GM19395 (cell line): ENCODE measurements around the gene EMID1.
"Not testable (repeated sequence)": the region's sequence is repeated elsewhere in the genome, so short reads cannot be mapped to it uniquely, and the experiment has no call there.

ENCODE experiments used
- ATAC-seq: cut with Tn5 transposase; IDR thresholded peaks from one replicate; pipeline ENCODE4 v1.9.1; 2021; ENCODE audit warnings: mild to moderate bottlenecking, moderate library complexity; ENCODE audit not compliant: unreplicated experiment

EMID1 gene

DNA sequence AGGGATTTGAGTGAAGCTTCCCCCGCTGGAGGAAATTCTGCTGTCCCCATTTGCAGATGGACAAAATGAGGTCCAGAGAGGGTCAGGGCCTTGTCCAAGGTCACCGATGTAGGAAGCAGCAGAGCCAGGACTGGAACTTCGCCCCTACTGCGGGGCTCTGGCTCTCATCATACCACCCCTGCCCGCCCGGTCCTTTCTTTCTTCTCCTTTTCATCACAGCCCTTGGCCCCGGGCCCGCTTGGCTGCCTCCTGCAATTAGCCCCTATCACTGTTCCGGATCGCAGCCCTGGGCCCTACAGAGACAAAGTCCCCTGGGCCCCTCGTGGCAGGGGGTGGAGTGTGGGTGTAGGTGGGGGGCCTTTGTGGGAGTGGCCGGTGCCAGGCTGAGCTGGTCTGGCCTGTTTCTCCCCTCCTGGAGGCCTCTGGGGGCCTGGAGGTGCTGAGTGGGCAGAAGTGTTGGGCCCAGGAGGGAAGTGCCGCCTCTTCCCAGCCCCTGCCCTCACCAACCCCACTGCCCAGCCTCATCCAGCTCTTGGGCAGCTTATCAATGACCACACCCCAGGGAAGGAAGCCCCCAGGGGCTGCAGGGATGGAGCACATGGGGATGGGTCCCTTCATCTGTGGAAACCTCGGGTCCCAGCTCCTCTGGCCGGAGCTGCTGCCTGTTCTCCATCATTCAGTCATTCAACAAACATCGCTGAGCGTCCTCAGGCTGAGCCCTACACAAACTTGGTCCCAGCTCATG lies 3.4 kb downstream of the EMID1 start:
- no peak for ATAC-seq

DNA sequence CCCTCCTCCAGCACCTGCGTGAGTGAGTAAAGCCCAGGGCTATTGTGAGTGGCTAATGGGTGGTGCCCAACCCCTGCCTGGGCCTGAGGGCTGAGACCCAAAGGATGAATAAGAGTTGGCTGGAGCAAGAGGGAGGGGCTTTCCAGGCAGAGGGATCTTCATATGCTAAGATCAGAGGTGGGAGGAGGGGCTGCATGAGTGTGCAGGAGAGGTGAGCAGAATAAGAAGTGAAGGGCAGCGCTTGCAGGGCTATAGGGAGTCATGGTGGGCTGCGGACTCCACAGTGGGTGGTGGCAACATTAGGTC lies 3.9 kb downstream of the EMID1 start:
- no peak for ATAC-seq

DNA sequence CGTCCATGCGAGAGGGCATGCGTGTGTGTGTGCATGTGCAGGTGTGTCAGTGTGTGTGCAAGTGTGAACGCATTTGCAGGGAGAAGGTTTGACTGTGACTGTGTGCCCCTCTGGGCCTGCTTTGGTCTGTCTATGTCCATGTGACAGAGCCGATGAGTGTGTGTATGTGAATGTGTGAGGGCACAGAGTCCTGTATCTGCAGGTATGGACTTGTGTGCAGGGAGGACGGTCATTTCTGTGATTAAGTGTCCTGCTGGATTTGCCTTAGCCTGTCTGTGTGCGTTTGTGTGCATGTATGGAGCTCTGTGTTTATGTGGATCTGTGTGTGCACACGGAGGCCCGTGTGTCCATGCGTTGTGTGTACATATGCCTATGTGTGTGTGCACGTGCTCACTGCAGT lies 5.4 kb downstream of the EMID1 start:
- ATAC-seq, result no peak

DNA sequence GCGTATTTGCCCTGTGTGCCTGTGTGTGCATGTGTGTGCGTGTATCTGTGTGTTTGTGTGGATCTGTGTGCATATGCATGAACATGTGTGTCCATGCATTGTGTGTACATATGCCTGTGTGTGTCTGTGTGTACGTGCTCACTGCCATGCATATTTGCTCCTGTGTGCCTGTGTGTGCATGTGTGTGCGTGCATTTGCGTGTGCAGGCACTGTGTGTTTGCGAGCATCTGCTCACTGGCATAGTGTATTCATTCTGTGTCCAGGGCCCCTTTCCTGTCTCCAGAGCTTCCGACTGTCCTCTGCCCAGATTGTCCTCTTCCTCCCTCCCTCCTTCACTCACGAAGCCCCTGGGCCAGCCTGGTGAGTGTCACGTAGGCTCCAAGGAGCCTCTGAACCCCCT lies 5.8 kb downstream of the EMID1 start:
- no peak for ATAC-seq

DNA sequence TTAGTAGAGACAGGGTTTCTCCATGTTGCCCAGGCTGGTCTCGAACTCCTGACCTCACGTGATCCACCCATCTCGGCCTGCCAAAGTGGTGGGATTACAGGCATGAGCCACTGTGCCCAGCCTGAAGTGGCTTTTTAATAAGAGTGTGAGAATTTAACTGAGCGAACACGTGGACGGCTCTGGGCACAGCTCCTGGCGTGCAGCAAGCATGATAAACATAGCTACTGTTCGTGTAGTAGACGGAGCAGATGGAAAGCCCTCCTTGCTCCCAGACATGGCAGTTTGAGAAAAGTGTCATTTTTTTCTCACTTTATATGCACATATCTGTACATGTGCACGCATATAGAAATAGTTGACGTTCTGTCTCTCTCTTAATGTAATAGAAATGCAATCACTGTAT lies 7.0 kb downstream of the EMID1 start:
- ATAC-seq, result no peak

DNA sequence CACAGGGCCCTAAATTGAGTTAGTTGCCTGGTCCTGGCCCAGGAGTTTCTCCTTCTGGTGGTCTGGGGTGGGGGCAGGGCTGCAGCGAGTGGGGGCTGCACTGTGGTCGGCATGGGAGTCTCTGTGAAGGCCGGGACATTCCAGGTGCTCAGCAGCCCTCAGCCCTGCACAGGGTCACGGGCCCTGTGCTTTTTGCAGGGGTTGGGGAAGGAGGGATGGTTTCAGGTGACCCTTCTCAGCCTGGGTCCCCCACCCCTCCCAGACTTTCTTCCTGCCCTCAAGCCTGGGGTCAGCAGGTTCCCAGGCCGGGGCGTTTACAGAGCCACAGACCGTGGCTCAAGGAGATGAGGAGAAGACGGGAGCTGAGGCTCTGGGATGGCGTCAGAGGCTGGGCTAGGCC lies 7.8 kb downstream of the EMID1 start:
- no peak for ATAC-seq

DNA sequence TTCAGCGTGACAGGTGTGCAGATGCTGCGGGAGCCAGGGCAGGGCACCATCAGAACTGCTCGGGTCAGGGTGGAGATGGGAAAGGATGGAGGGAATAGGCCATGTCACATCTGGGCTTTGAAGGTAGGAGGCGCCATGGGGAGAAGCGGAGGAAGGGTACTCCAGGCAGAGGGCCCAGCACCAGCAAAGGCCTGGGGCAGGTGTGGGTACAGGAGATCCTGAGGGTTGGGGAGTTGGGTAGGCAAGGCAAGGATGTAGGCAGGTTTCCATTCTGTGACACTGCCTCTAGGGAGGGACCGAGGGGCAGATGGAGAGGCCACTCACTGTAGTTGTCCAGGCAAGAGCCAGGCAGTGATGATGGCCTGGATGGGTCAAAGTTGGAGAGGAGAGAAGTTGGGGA lies 8.5 kb downstream of the EMID1 start:
- ATAC-seq, result no peak

DNA sequence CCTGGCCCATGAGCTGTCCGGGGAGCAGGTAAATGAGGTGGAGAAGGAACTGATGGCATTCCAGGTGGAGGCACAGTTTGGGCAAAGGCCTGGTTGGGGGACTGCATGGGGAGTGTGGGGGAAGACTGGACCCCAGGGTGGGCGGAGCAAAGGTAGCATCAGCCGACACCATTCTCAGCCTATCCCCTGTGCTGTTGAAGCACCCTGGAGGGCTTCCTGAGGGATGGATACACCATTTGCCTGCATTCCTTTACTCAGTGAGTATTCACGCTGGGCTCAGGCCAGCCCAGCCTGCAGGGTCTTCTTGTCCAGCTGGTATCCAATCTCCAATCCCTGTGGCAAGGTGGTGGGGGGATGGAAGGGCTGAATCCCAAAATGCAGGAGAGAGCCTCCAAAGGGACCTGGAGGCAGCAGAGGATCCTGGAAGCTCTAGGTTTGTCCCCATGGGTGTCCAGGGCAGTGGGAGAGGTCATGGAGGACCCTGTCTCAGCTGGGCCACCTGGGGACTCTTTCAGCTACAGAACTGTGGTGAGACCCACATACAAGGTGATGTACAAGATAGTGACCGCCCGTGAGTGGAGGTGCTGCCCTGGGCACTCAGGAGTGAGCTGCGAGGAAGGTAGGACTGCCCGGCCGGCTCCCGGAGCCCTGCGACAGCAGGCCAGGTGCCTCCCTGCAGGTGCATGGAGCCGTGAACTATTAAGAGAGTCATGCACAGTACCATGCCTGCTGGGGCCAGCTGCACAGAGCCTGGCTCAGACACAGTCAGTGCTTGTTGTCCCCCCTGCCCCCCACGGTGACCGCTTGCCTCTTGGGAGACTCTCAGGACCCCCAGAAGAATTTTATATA lies 9.5 kb downstream of the EMID1 start:
- no peak for ATAC-seq

DNA sequence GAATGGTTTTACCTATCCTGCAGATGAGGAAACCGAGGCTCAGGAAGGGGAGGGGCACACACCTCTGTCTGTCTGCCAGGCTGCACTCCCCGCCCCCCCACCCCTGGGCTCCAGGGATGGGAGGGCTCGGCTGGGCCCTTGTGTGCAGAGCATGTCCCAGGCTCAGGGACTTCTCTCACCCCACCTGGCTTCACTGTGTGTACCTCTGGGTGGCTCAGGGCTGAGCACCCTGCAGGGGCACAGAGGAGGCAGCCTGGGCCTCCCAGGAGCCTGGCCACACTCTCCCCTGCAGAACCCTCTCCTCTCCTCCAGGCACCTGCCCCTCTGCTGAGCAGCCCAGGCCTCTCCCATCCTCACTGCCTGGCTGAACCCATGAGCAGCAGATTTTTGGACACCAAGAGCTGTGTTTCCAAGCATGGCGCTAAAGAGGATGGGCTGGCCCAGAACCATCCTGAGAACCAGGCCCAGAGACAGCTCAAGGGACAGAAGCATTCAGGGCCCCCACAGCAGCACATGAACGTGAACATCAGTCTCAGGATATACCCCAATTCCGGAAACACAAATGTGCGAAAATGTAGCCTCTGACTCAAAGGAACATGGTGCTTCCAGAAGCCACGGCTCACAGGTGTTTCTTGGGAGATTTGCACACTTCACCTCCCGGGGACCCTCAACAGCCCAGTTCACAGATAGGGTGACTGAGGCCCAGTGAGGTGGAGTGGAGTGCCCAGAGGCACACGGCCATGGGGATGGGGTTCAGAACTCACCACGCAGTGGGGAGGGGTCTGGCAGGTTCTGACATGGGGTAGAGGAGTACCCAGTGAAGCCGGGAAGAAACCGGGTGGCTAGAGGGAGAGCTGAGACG lies 10.5 kb downstream of the EMID1 start:
- no peak for ATAC-seq

DNA sequence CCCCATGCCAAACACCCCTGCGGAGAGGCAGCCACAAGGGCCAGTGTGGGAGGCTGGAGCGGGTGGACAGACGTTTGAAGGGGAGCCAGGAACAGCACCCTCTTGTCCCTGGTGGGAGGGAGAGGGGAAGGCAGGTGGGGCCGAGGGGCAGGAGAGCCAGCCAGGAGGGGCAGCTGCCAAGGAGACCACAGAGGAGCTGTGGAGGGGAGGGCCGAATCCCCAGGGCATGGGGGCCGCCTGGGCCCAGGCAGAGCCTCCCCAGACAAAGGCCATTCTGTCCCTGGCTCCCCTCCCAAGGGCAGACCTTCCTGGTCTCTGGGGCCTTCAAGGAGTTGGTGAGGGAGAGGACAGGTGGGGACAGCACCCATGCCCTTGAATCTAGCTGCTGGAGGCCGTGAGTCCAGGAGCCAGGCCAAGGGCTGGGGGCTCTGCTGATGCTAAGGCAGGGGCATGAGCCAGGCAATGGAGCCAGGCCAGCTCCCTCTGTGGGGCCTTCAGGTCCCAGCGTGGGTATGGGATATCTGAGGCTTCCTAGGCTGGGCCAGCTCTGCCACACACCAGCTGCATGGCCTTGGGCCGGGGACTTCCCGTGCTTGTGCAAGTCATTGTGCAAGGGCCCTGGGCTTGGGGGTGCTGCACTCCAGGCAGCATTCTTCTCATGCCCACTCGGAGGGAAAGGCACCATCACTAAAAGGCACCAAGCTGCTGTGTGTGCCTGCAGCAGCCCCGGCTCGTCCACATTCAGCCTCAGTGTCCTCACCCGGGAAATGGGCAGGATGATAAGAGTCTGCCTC lies 11.4 kb downstream of the EMID1 start:
- ATAC-seq, result no peak

DNA sequence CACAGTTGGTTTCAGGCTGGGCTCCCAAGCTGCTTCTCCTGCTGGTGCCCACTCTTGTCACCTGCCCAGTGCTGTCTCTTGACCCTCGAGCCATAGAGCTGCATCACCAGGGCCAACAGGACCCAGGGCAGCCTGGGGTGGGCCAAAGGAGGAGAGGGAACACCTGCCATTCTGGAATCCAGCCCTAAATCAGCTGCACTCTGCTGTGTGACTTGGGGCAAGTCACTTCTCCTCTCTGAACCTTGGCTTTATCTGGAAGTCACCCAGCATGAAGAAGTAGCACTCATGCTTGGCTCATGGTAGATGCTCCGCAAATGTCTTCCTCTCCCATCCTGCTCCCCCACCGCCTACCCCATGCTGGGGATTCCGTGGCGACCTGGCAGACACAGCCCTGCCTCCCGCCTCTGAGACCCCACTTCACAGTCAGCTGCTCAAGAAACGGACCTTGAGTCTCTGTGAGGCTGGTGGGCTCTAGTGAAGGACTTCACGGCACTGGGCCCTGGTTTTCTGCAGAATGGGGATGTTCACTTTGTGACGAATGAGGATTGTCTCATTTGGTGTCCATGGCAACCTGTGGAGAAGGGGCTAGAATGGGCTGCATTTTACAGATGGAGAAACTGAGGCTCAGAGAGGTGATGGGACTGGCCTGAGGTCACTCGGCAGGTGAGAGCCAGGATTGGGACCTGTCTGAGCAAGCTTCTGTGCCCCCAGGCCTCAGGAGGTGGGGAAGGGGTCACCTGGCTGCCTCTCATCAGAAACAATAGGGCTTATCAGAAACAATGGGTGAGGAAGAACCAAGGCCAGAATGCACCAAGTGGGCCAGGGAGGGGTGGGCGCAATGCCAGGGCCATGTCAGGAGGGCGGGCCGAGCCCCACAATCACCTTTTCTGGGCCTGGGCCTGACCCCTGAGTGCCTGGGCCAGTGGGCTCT lies 12.4 kb downstream of the EMID1 start:
- no peak for ATAC-seq

DNA sequence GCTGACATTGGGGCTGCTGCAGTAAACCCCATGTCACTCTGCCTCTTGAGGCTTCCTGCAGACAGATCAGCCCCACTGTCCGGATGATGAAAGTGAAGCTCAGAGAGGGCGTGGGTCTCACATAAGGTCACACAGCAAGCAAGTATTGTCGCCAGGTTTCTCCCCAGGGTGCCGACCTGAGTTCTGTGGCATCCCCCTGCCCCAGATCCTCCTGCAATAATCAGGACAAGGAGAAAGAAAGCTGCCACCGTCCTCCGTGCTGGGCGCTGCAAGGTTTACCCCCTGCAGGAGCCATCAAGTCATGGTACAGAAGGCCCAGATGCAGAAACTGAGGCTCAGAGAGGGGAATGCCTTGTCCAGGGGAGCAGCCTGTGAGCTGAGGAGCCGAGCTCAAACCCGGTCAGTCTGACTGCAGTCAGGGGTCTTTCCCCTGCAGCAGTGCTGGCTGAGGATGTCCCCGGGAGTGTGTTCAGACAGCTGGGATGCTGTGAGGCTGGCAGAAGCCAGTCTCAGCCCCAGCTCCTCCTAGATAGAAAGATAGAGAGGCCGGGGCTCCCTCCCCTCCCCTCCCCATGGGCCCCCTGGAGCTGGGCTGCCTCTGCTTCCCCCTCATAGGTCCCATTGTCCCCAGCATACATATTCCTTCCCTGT lies 13.2 kb downstream of the EMID1 start:
- ATAC-seq, result no peak

DNA sequence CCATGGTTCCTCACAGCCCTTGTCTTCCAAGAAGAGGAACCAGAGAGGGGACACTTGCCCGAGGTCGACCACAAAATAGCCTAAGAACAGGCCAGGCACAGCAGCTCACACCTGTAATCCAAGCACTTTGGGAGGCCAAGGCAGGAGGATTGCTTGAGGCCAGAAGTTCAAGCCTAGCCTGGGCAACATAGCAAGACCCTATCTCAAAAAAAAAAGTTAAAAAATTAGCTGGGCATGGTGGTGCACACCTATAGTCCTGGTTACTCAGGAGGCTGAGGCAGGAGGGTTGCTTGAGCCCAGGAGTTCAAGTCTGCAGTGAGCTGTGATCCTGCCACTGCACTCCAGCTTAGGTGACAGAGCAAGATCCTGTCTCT lies 13.7 kb downstream of the EMID1 start:
- ATAC-seq, result not testable (repeated sequence)

DNA sequence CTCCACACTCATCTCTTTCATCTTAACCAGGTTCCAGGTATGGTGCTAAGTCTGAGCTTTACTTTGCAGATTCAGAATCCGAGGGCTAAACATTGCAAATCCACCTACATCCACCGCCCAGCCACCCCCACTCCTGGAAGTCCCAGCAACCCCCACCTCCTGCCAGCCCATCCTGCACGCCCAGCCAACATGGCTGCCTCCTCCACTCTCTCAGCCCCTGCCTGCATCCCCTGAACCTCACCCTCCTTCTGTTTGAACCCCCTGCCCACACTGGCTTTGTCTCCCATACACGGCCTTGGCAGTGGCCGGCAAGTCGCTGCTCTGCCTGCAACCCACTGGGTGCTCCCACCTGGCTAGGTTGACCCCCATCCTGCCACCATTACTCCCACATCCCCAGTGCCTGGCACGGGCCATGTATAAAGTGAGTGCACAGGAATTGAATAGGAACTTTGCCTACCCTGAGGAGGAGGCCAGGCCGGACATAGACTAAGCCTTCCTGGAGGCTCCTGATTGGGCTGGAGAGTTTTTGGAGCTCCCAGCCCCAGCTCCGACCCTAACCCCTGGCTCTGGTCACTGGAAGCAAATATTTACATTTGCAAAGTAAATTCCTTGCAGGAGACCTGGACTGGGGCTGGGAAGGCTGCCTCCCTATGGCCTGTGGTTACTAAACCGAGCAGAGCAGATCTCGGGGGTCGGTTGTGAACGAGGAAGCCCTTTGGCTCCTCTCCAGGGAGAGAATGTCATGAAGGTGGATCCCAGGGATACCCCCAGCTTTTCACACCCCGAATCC lies 14.4 kb downstream of the EMID1 start:
- no peak for ATAC-seq

DNA sequence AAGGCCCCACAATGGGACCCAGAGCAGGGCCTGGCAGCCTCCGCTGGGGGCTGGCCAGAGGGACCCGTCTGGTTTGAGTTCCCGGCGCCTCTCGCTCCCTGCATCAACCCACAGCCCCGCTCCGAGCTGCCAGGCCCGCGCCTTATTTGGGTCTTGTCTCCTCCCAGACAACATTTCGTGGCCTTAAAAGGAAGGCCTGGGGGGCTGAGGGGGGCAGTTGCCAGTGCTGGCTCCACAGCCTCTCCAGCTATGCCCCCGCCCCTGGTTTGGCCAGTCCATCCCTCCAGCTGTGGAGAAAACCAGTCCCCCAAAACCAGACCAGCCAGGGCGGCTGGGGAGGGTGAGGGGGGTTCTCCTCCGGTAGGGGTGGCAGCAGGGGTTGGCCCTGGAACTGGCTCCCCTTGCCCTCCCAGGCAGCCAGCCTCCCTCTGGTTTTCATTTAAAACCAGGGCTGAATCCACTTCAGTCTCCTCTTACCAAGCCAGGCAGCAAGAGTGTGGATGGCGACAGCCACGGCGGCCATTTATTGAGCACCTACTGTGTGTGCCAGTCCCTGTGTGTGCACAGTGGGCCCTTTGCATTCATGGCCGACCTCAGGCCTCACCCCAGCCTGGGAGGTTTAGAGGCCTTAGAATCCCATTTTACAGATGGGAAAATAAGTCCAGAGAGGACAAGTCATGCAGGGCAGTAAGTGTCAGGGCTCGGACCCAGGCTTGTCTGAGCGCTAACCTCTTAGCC lies 18.6 kb downstream of the EMID1 start:
- no peak for ATAC-seq

DNA sequence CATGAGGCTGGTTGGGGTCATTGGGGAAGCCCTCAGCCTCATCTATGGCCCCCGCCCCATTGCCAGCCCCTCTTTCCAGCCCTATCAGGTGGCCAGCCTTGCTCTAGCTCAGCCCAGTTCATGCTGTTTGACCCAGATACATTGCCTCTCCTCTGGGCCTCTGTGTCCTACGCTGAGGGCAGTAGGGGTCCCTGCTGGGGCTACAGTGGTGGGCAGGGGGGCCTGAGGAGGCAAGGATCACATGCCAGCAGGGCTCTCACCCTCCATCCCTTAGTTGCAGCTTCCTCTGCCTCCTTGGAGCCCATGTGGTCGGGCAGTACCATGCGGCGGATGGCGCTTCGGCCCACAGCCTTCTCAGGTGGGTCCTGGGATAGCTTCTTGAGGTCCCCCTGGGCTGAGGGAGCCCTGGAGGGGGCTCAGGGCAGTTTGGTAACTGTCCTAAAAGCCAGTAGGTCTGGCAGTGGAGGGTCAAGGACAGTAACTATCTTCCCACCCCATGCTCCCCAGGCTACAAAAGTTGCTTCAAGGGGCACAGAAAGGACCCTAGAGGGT lies 19.2 kb downstream of the EMID1 start:
- no peak for ATAC-seq

DNA sequence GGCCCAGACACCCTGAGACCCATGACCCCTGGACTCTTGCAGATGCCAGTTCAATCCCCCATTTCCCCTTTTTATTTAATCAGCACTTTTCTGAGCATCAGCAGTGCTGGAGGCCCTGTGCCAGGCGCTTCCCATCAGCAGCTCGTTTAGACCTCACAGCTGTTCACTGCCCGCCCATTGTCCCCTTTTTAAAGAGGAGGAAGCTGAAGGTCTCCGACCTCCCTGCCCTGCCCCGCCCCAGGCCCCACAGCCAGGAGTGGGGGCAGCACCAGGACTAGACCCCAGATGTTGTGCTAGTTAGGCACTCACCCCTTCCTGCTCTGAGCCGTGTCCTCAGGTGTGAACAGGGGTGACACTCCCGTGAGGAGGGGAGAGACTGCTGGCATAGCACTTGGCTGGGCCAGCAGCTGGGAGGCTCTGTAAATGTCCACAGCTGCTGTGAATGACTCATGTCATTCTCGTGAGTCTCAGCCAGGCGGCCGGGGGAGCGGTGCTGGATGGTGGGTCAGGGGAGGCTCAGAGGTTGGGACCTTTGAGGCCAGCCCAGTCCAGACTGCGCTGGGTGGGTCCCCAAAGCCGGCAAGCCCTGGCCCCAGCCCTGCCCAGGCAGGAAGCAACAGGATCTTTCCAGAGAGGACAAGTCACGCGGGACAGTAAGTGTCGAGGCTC lies 19.9 kb downstream of the EMID1 start:
- ATAC-seq, result no peak
